Measurements from ENCODE around the gene ANG. TPM values are rescaled to one million over a fixed set of nuclear protein-coding genes. Genes with fewer than 3 reads are reported as not detected.
A peak's percentile ranks its signal among the peaks of the same experiment; 100 is the strongest.

The ANG gene
- total RNA-seq, 1 donor: 1.7 TPM

DNA sequence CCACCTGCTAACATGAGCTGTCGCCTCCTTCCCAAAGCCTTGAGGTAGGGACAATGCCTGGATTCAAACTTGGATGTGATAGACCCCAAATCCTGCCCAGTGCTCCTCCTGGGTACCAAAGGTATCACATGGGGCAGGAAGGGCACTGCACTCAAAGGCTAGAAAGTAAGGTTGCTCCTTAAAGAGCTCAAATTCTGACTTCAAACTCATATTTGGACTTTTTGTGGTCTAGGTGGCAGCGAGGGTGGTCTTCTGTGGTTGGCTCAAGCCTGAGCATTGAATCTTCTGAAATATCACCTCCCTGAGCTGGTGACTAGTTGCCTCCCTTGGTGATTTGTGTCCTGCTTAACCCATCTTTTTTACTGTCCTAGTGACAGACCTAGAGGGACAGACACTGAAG lies 12.5 kb upstream of the ANG start:
- H3K4me3 ChIP-seq (ENCODE audit: low read depth, low read length): no peak overlapping the region
- no peak for DNase-seq (ENCODE audit: low read depth)
- TF ChIP-seq CTCF (IDR thresholded peaks at IDR 0.05; ENCODE audit: insufficient read depth, low read depth, low read length): no peak

DNA sequence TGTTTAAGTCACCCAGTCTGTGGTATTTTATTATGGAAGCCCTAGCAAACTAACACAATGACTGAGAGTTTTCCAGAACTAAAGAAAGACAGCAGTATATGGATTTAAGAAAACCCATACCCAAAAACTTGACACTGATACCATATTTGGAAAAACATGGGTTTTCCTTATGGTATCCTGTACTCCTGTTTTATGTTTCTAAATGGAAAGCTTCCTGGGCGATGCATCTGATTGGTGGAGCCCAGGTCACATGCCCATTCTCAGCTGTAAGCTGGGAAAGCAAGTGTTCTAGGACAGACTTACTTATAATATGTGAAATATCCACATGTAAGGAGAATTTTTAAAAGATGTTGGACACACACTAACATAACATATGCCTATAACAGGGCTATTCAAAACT lies 8.7 kb upstream of the ANG start:
- no peak overlapping the region for H3K4me3 ChIP-seq (ENCODE audit: low read depth, low read length)
- DNase-seq (ENCODE audit: low read depth): peak; percentile 10
- no peak for TF ChIP-seq CTCF (IDR thresholded peaks at IDR 0.05; ENCODE audit: insufficient read depth, low read depth, low read length)

GRCh38 chr14:20680363-20680762 lies 8.2 kb upstream of the ANG start:
- no peak for DNase-seq (ENCODE audit: low read depth)
- H3K4me3 ChIP-seq (ENCODE audit: low read depth, low read length): no peak overlapping the region
- TF ChIP-seq CTCF (IDR thresholded peaks at IDR 0.05; ENCODE audit: insufficient read depth, low read depth, low read length): no peak

GRCh38 chr14:20680843-20681347 lies 7.7 kb upstream of the ANG start:
- DNase-seq (ENCODE audit: low read depth): no peak
- no peak for TF ChIP-seq CTCF (IDR thresholded peaks at IDR 0.05; ENCODE audit: insufficient read depth, low read depth, low read length)
- peak overlapping the region; percentile 78 for H3K4me3 ChIP-seq (ENCODE audit: low read depth, low read length)

DNA sequence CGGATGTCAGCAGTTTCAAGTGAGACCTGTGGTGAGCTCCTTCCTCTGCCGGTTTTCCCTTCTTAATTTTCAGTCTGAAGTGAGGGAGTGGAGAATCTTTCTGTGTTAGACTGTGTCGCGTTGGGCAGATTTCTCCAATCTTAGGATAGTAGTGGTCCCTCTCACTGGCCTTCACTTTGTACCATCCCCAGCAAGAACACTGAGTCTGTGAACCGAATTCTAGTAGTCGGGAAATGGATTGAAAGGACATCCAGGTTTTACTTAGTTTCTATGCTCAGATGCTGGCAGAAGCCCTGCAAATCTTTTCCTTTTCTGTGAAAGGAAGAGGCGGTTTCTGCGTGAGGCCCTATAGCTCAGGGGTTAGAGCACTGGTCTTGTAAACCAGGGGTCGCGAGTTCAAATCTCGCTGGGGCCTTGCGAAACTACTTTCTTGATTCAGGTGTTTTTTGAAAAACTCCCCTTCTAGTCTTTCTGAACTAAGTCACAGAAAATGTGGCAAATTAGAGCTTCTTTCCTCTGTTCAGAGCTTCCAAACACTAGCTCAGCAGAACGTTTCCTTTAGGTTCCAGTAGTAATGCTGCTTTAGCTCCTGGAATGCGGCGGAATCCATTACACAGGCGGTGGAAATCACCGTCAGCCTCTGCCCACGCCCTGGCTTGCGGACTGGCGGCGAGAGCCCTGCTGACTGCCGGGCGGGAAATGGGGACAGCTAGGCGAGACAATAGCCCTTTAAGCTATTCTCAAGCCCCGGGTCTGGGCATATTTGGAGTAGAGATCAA lies 7.0 kb upstream of the ANG start:
- TF ChIP-seq CTCF (IDR thresholded peaks at IDR 0.05; ENCODE audit: insufficient read depth, low read depth, low read length): no peak
- peak; percentile 87 for DNase-seq (ENCODE audit: low read depth)
- H3K4me3 ChIP-seq (ENCODE audit: low read depth, low read length): peak overlapping the region; percentile 78

DNA sequence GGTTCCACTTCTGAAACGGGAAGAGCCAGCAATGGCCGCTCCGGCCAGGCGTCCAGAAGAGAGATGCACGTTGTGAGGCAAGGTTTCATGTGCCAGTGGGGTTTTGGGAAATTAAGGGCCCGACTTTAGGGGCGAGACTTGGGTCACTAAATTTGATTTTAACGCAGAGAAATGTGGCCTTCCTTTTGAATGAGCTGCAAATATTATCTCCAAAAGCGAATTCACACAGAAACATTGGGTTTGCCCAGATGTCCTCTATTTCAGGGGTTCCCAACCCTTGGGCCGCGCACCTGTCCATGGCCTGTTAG lies 6.5 kb upstream of the ANG start:
- no peak for TF ChIP-seq CTCF (IDR thresholded peaks at IDR 0.05; ENCODE audit: insufficient read depth, low read depth, low read length)

More for the DNA sequence above, 6.5 kb upstream of the ANG start:
- H3K4me3 ChIP-seq (ENCODE audit: low read depth, low read length): peak overlapping the region; percentile 78
- no peak for DNase-seq (ENCODE audit: low read depth)
